GM18502 (cell line): ENCODE measurements around the gene NCOA1.

Experiments
- ATAC-seq: cut with Tn5 transposase; IDR thresholded peaks from one replicate; pipeline ENCODE4 v1.9.1; 2021; ENCODE audit warnings: mild to moderate bottlenecking; ENCODE audit not compliant: unreplicated experiment, poor library complexity

The NCOA1 gene

DNA sequence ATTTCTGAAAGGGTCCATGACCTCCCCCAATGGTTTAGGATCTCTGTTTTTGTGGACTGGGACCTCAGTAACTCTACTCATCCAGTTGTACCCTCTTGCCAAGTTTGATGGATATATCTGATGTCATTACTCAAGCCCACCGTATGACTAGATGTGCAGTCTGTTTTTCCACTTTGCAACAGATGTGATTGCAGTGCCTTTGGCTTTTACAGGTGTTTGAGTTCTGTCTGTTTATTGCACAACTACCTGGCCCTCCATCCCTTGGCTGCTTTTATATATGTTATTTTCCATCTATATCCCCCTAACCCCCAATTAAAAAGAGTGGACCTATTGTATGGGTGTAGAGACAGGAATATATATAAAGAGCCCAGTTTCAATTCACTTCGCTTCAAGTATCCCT is 10.8 kb downstream of the NCOA1 start:
- no peak for ATAC-seq

DNA sequence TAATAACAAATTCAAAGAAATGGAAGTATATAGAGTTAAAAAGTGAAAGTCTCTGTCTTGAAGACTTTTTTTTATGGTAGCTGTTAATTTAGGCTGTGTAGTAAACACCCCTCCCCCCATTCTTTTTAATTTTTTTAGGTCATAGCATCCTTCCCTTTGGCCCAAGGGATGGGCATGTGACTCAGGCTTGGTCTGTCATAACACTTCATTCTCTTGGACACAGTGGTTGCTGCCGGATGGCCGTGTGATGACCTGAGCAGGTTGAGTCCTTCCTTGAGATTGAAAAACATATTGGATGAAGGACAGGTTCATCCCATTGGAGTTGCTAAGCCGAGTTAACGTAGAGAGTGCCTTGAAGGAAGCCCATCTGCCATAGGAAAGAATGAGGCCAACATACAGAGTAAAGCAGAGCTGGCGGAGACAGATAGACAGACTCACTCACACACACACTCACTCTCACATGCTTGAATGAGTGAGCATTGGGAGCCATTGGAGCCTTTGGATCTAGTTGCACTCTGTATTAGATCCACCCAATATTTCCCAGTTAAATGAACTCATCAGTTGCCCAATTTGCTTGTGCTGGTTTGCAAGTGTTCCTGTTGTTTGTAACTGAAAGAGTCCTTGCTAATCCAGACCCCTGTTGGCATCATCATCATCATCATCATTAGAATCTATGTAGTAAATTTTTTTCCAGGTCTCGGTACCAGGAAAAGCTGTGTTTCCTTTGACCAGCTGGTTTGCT is 14.7 kb downstream of the NCOA1 start:
- no peak for ATAC-seq

DNA sequence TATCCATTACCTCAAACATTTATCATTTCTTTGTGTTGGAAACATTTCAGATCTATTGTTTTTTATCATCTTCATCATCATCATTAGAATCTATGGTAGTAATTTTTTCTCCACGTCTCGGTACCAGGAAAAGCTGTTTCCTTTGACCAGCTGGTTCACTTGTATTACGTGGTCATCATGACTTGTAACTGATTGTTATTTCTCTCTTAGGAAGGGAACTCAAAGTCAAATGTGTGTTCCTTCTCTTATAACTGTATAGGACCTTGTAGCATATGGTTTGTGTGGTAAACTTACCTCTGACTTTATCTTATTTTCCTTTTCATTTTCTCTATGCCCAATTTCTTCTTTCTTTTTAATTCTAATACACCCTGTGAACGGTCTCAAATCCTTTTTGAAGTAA is 16.5 kb downstream of the NCOA1 start:
- no peak for ATAC-seq

DNA sequence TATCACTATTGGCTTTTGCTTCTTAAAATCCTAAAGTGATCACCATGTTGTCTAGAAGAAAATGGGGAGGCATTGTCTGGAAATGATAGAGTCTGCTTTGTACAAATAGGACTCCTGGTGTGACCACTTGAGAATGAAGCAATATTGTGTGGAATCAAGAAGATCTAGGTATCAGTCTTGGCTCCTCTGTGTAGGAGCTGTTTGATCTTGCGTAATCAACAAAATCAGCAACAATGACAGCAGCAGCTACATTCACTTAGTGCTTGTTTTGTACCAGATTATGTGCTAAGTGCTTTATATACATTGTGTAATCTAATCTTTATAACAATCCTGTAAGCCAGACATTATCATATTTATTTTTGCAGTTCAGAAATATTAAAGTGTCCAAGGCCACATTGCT is 17.8 kb downstream of the NCOA1 start:
- ATAC-seq = no peak

DNA sequence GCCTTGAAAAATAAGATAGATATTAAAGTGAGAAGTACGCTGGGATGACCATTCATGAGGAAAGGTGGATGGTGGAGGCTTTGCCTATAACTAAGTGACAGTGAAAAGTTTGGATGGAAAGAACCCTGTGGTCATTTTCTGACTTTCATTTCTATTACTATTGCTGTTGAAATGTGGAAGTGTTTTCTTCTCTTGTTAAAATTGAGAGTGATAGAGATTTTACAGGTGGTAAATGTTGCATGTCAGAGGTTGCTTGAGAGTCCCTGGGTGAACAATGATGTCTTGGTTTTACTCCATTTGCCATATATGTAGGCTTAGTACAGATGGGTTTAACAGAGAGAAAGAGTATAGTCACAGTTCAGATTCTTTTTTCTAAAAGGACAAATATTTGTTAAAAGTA is 18.4 kb downstream of the NCOA1 start:
- ATAC-seq = peak; percentile 80

DNA sequence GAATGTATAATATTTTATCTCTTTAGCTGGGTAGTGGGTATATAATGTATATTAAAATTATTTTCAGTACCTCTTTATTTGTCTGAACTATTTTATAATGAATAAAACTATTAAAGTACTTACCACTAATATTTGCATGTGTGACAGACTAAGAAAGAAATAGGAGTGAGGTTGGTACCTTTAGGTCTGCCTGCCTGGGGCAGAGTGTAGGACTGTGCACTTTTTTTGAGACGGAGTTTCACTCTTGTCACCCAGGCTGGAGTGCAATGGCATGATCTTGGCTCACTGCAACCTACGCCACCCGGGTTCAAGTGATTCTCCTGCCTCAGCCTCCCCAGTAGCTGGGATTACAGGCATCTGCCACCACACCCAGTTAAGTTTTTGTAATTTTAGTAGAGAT is 18.8 kb downstream of the NCOA1 start:
- ATAC-seq = peak; percentile 73

DNA sequence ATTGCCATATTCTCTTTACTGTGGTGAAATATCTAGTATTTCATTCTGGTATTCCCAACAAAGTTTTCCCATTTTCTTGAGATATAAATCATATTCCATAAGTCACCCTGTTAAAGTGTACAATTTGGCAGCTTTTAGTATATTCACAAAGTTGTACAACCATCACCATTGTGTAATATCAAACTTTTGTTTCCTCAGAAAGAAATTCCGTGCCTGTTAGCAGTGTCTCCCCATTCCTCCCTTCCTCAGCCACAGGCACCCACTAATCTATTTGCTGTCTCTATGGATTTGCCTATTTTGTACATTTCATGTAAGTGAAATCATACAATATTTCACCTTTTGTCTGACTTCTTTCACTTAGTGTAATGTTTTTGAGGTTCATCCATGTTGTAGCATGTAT is 19.7 kb downstream of the NCOA1 start:
- ATAC-seq = no peak

DNA sequence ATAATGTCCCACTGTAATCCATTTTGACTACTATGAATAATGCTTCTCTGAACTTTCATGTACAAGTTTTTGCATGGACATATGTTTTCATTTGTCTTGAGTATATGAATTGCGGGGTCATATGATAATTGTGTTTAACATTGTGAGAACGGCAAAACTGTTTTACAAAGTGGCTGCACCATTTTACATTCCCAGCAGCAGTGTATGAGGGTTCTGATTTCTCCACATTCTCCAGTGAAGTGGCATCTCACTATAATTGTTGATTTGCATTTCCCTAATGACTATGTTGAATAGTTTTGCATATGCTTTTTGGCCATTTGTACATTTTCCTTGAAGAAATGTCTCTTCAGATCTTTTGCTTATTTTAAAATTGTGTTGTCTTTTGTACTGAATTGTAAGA is 20.1 kb downstream of the NCOA1 start:
- ATAC-seq = no peak

DNA sequence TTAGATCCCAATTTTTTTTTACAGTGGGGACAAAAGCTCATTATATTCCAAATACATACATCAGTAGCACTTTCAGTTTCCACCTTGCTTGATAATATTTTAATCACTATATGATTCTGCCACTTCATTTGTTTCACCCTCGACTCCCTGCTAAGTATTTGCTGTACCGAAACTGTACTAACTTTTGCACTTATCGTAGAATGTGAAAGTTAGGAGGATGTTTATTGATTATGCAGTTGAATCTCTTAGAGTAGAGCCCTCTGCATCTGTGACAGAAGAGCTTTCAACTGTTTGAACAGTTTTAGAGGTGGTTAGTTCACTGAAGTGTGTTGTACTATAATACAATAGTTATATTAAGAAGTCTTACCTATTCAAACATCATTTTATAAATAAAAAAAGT is 20.8 kb downstream of the NCOA1 start:
- ATAC-seq = no peak

DNA sequence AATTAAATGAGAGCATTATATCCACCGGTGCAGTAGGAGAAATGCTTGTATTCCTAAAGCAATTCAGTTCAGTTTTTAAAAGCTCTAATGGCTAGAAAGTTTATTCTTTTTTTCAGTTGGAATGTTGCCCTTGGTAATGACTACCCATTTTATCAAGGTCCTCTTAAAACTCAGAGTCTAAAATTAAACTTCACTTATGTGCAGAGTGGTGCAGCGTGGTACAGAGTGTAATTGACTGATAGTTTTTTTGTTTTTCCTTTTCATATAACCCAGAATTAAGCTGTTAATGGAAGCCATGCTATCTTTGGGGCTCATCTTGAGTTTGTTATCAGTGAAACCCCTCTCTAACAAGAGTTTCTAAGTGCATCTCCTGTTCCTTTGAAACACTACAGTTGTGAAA is 21.4 kb downstream of the NCOA1 start:
- ATAC-seq = no peak

DNA sequence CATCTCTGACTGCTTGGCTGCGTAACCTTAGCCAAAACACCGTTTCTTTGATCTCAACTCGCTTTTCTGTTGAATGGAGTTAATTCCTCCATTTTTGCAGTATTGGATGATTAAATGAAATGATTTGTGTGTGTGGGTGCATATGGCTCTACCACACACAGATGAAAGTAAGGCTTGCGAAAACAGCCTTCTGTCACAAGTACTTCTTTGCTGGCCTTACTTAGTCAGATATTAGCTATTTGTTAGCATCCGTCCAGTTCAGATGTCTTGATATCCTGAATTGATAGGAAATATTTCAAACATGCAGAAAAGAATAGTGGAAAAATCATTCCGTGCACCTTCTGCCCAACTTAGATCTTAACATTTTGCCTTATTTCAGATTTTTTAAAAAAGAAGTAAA is 21.8 kb downstream of the NCOA1 start:
- ATAC-seq = no peak

DNA sequence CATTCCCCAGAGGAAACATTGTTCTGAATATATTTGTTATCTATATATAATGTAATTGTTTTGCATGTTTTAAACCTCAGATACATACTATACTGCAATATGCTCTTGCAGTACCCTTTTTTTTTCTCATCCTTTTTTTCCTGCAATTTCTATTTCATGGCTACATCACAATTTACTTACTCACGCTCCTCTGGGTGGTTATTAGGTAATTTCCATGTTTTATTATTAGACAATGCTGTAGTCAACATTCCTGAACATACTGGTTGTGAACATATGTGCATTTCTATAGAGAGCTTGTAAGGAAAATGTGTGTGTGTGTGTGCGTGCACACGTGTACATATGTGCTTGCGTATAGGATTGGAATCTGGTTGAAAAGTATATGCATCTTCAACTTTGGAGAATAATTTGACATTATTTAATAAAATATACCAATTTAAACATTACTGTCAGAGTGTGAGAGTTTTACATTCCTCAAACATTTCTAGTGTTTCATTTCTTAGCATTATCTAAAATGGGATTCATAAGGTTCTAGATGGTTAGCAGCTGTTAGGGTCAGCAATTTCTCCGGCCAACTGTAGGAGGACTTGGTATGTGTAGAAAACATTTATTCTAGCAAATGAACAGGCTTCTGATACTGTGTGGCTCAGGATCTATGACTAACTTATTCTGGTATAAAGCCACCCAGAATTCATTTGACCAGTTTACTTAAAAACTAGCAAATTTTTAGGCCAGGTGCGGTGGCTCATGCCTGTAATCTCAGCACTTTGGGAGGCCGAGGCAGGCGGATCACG is 22.4 kb downstream of the NCOA1 start:
- no peak for ATAC-seq

DNA sequence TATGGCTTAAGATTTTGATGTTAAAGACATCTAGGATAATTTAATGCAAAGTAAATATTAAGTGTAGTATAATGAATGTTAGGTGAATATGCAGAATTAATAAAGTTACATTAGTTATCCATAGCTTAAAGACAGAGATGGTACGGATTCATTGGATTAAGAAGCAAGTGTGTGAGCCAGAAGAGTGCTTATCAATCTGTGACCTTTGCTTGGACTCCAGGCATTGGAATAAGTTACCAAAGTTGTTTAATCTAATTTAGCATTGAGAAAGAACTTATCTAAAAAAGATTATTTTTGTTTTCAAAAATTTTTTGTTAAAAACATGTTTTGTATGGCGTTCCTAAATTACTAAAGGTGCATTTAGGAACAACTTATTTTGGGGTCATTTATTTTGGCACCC is 23.8 kb downstream of the NCOA1 start:
- ATAC-seq = no peak

DNA sequence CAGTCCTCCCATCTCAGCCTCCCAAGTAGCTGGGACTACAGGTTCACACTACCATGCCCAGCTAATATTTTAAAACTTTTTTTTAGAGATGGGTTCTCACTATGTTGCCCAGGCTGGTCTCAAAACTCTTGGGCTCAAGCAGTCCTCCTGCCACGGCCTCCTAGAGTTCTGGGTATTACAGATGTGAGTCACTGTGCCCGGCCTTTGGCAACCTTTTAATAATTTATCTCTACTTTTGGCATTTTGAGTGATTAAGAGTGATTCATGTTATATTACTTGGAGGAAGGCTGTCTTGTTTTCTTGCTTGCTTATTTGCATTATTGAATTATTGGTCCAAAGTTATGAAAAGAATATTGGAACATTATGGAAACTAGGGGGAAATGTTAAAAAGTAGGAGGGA is 24.3 kb downstream of the NCOA1 start:
- ATAC-seq = no peak

DNA sequence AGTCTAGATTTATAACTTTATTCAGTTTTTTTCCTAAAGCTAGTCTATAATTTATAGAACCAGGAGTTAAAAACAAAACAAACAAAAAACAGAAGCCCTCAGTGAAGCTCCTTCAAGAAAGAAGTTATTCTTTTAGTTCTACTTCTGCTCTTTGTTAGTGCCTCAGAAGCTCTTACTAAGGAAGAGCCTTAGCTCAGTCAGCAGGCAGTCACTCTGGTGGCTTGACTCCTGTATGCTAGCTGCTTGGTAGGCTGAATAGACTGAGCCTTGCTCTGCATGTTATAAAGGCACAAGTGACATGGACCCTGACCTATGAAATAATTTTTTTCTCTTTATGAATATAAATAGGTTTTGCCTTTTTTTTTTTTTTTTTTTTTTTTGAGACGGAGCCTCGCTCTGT is 24.8 kb downstream of the NCOA1 start:
- no peak for ATAC-seq

DNA sequence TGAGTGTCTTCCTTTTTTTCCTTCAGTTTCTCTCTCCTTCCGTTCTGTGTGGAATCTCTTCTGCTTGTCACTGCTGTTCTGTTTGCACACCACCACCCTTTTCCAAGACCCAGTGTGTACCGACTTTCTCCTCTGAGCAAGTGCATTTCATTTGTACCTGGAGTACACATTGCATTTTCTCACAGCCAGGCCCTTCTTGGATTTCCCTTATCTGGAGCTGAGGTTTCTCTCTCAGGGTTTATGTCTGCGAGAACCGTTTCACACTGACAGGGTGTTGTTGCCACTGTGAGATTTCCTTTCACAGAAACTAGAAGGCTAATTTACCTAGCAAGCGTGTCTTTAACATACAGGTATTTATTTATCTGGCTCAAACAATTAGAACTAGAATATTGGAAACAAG is 26.2 kb downstream of the NCOA1 start:
- ATAC-seq = no peak

DNA sequence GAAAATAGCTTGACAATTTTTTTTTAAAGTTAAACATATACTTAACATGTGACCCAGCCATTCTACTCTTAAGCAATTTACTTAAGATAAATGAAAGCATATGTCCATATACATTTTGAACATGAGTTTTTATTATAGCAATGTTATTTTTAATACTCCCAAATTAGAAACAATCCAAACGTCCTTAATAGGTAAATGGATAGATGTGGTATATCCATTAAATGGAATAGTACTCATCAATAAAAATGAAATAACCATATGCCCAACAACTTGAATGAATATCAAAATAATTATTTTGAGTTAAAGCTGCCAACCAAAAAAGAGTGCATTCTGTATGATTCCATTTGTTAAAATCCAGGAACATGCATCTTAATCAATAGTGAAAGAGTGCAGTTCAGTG is 29.1 kb downstream of the NCOA1 start:
- ATAC-seq = no peak

DNA sequence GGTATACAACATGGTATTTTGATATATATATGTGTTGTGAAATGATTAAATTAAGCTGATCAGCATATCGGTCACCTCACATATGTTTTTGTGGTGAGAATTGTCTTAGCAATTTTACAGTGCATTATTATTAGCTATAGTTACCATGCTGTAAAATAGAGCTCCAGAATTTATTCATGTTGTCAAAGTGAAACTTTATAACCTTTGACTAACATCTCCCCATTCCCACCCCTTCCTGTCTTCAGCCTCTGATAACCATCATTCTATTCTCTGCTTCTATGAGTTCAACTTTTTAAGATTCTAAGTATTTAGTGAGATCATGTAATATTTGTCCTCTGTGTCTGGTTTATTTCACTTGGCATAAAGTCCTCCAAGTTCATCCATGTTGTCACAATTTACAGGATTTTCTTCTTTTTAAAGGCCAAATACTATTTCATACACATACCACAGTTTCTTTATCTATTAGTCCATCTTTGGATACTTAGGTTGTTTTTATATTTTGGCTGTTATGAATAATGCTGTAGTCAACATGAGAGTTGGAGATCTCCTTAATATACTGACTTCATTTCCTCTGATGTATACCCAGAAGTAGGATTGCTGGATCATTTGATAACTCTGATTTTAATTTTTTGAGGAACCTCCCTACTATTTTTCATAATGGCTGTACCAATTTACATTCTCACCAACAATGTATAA is 30.3 kb downstream of the NCOA1 start:
- no peak for ATAC-seq

DNA sequence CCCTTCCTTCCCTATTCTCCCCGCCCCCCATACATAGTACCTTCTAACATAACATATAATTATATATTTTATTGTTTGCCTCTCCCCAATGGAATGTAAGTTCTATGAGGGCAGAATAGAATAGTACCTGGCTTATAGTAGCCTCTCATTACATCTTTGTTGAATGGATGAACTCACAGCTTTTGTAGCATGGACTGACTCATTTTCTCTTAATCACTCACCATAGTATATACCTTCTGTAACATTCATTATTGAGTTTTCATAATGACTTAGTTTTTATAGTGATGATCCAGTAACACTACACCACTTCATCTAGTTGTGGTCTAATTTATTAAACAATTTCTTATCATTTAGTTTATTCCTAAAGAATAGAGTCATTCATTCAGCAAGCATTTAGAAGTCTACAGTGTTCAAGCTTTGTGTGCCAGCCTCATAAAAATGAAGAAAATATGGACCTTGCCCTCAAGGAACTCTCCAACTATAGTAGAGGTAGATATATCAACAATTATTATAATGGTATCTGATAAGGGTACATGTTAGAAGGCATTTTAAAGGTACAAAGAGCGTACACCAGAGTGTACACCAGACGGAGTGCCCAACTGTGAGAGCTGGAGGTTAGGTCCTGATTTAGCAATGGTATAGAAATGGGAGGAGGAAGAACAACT is 31.1 kb downstream of the NCOA1 start:
- no peak for ATAC-seq

DNA sequence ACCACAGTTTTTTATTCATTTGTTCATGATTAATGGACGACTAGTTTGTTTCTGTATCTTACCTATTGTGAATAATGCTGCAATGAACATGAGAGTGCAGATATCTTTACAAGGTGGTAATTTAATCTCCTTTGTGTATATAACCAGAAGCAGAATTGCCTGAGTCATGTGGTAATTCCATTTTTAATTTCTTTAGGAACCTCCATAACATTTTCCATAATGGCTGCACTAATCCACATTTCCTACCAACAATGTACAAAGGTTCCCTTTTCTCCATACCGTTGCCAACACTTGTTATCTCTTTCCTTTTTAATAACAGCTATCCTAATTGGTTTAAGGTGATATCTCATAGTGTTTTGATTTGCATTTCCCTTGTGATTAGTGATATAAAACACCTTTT is 36.5 kb downstream of the NCOA1 start:
- ATAC-seq = no peak

DNA sequence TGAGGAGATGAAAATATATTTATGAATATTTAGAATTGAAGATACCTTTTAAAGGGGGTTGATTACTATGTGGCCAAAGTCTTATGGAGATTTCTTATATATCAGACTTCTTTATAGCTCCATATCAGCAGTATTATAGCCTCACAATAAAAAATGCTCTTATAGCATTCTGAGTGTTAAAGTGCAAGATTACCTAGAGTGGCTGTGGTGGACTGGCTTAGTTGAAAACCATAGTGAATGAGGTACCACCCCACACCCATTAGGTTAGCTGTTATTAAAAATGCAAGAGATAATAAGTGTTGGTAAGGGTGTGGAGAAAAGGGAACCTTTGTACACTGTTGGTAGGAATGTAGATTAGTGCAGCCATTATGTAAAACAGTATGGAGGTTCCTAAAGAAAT is 39.7 kb downstream of the NCOA1 start:
- no peak for ATAC-seq
